OCI-LY7 (cell line): ENCODE results near the gene ATP5F1D. TPM values are rescaled to one million over a fixed set of nuclear protein-coding genes. Genes with fewer than 3 reads are reported as not detected.

Experiments
- BruUV-seq: library from RNA; stranded (reverse); fragments of 400-500 nt; replicated peaks from 2 replicates; lab custom pipeline; 2021; lab: Mats Ljungman, UMichigan
- CTCF ChIA-PET: fragments of 300-600 bp; sonication (Branson Sonifier 250); formaldehyde crosslinking; loops from one replicate; lab custom pipeline; 2022; ENCODE audit warnings: antibody characterized with exemption; ENCODE audit not compliant: unreplicated experiment; lab: Charles Lee
- POLR2A ChIA-PET: fragments of 300-600 bp; sonication (Branson Sonifier 250); formaldehyde crosslinking; loops from one replicate; lab custom pipeline; 2022; ENCODE audit warnings: antibody characterized with exemption; lab: Charles Lee
- DNase-seq: peaks from one replicate; pipeline ENCODE4 v3.0.0-alpha.2; 2015; ENCODE audit warnings: low spot score
- H2AFZ ChIP-seq: fragments of 200-600 bp; sonication (generic), shearing (Covaris generic); 2 replicates; pipeline ENCODE4 v1.6.1; 2014; ENCODE audit warnings: mild to moderate bottlenecking, antibody characterized with exemption, low read length, moderate library complexity
- H3K27ac ChIP-seq: fragments of 200-600 bp; sonication (generic); 2 replicates; pipeline ENCODE4 v1.5.1; 2014; ENCODE audit warnings: mixed run types, low read depth, mild to moderate bottlenecking, moderate library complexity, low read length, inconsistent platforms; ENCODE audit not compliant: poor library complexity, severe bottlenecking
- H3K36me3 ChIP-seq: fragments of 200-600 bp; sonication (generic); 2 replicates; pipeline ENCODE4 v1.6.1; 2014; ENCODE audit warnings: mild to moderate bottlenecking, antibody characterized with exemption, low read length, moderate library complexity, mixed read lengths; ENCODE audit not compliant: insufficient read depth
- H3K4me1 ChIP-seq: fragments of 200-600 bp; sonication (generic); 2 replicates; pipeline ENCODE4 v1.5.1; 2014; ENCODE audit warnings: mild to moderate bottlenecking, low read length; ENCODE audit not compliant: insufficient read depth, poor library complexity, severe bottlenecking
- H3K4me2 ChIP-seq: fragments of 200-600 bp; sonication (generic); 2 replicates; pipeline ENCODE4 v1.6.1; 2014; ENCODE audit warnings: mild to moderate bottlenecking, low read length
- H3K4me3 ChIP-seq: fragments of 200-600 bp; sonication (generic); 2 replicates; pipeline ENCODE4 v1.5.1; 2014; ENCODE audit warnings: mild to moderate bottlenecking, low read depth, low read length; ENCODE audit not compliant: poor library complexity, severe bottlenecking
- H3K79me2 ChIP-seq: fragments of 200-600 bp; sonication (generic); 2 replicates; pipeline ENCODE4 v1.6.1; 2016; ENCODE audit warnings: low read depth, mild to moderate bottlenecking, low read length, moderate library complexity, mixed read lengths; ENCODE audit not compliant: insufficient read depth
- H3K9me2 ChIP-seq: fragments of 200-600 bp; sonication (generic); 2 replicates; pipeline ENCODE4 v1.6.1; 2016; ENCODE audit warnings: mild to moderate bottlenecking, low read length, mixed read lengths; ENCODE audit not compliant: insufficient read depth
- H3K9me3 ChIP-seq: fragments of 200-600 bp; sonication (generic); 2 replicates; pipeline ENCODE4 v1.6.1; 2014; ENCODE audit warnings: mild to moderate bottlenecking, mixed run types, low read length, mixed read lengths
- H4K20me1 ChIP-seq: fragments of 200-600 bp; sonication (generic); 2 replicates; pipeline ENCODE4 v1.6.1; 2014; ENCODE audit warnings: mild to moderate bottlenecking, antibody characterized with exemption, low read length, moderate library complexity, mixed read lengths; ENCODE audit not compliant: insufficient read depth
- EZH2phosphoT487 ChIP-seq: fragments of 200-600 bp; sonication (generic); IDR thresholded peaks from 2 replicates; pipeline ENCODE4 v1.6.1; 2018; ENCODE audit warnings: low read depth, borderline replicate concordance, mild to moderate bottlenecking, mixed run types, antibody characterized with exemption, low read length, moderate library complexity, mixed read lengths
- intact Hi-C: fragments of 100-400 bp; cut with micrococcal nuclease; formaldehyde crosslinking; loops from one replicate; pipeline ENCODE4 v1.10.0; 2022; ENCODE audit not compliant: unreplicated experiment
- total RNA-seq, 2 experiments: library from RNA; depleted of rRNA in 1 of 2; stranded (reverse); fragments of >200 nt in 1 of 2; shearing (Covaris generic) in 1 of 2; gene quantifications; 2 replicates each; pipeline ENCODE4 v1.2.3, GENCODE V29; 2014 to 2022
- TF ChIP-seq, protein P1 (sequence below): fragments of 200-600 bp; sonication (generic); conservative IDR thresholded peaks from 2 replicates; pipeline ENCODE4 v1.5.1; 2014; ENCODE audit warnings: mild to moderate bottlenecking, antibody characterized with exemption, low read length, moderate library complexity, mixed read lengths

ATP5F1D gene
- total RNA-seq, 2 experiments from 2014 or later, result 51.8 to 266 TPM

DNA sequence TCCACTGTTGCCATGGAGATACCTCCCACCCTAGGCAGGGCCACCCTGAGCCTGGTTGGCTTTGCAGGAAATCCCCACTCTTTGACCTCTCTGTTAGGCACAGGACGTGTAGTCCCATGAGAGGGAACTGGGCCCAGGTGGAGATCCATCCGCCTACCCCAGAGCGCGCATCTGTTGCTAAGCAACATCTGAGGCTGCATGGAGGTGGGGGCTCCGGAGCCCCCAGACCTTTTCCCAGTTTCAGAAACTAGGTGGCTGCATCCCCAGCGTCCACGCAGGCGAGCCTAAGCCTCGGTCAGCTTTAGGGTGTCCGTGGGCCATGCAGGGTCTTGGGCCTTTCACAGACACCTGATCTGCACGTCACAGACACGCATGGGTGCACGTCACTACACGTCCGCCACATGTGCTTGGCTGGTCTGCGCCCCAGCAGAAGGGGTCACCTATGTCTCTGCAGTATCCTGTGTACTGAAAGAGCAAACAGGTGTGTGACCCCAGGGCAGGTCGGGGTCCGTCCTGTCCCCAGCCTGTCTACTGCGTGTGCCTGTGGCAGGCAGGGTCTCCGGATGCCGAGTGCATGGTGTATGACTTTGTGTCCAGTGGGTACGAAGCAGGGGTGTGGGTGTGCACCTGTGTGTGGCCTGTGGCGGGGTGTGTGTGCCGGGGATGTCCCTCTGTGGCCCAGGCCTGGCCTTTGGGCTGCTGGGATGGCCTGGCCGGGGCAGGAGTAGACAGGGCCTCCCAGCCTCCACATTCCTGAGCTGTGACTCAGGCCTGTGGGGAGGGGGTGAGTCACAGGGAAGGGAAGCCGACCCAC is 23.5 kb downstream of the ATP5F1D start:
- H3K36me3 ChIP-seq, result peaks cover 10% of the 10 kb centered on the region
- CTCF ChIA-PET, result no interaction called here
- intact Hi-C loops, result loop anchor here (5.0 to 10.0 kb wide), 2 partner anchors 240 to 382 kb away; partner anchors contain the start of genes CNN2, RNU6-2 and TMEM259
- H3K4me3 ChIP-seq, result peak overlapping the region; percentile 82
- H3K27ac ChIP-seq, result peak overlapping the region; percentile 93
- peaks cover 72% of the 10 kb centered on the region for H3K4me1 ChIP-seq
- peaks cover 1% of the 10 kb centered on the region; the same call in 1 of the 2 replicates for H4K20me1 ChIP-seq
- peaks cover 24% of the 10 kb centered on the region for H3K79me2 ChIP-seq
- no peaks in the 10 kb centered on the region for H3K9me3 ChIP-seq
- H2AFZ ChIP-seq, result no peak overlapping the region
- TF ChIP-seq, protein P1, sequence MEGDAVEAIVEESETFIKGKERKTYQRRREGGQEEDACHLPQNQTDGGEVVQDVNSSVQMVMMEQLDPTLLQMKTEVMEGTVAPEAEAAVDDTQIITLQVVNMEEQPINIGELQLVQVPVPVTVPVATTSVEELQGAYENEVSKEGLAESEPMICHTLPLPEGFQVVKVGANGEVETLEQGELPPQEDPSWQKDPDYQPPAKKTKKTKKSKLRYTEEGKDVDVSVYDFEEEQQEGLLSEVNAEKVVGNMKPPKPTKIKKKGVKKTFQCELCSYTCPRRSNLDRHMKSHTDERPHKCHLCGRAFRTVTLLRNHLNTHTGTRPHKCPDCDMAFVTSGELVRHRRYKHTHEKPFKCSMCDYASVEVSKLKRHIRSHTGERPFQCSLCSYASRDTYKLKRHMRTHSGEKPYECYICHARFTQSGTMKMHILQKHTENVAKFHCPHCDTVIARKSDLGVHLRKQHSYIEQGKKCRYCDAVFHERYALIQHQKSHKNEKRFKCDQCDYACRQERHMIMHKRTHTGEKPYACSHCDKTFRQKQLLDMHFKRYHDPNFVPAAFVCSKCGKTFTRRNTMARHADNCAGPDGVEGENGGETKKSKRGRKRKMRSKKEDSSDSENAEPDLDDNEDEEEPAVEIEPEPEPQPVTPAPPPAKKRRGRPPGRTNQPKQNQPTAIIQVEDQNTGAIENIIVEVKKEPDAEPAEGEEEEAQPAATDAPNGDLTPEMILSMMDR, result no peak
- no peak for TF ChIP-seq EZH2phosphoT487
- H3K4me2 ChIP-seq, result peak overlapping the region; percentile 97
- POLR2A ChIA-PET, result no interaction called here
- peak; percentile 91 for DNase-seq
- BruUV-seq, result no TSS peak
- no peaks in the 10 kb centered on the region for H3K9me2 ChIP-seq

DNA sequence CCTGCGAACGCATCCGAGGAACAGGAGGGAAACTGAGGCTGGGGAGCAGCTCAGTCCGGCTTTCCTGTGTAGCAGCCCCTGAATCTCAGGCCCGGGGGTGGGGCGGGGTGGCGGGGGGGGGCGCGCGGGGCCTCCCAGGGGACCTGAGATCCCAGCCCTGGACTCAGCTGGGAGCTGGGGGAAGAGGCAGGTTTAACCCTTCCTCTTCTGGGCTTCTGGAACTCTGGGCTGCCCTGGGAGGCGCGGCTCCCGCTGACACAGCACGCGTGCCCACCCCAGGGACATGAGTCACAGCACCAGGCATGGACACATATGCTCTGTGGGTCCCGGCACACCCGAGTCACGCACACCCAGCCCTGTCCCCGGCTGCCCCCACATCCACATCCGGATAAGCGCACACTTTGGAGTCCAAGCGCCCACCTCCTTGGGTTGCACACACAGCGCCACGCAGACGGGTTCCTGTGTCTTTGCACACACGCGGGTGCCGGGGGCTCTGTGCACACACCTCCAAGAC is 24.1 kb downstream of the ATP5F1D start:
- H3K9me2 ChIP-seq, result no peaks in the 10 kb centered on the region
- peak overlapping the region; percentile 97 for H3K4me2 ChIP-seq
- peaks cover 69% of the 10 kb centered on the region for H3K4me1 ChIP-seq
- peaks cover 30% of the 10 kb centered on the region for H3K79me2 ChIP-seq
- no peak overlapping the region for H2AFZ ChIP-seq
- TF ChIP-seq, protein P1, result no peak
- TF ChIP-seq EZH2phosphoT487, result no peak
- DNase-seq, result no peak
- intact Hi-C loops, result loop anchor here (1.0 to 10.0 kb wide), 3 partner anchors 16 to 382 kb away; partner anchors contain the start of genes CNN2, RNU6-2 and TMEM259
- POLR2A ChIA-PET, result interaction anchor here (1.4 kb wide), 1 partner anchor 9 kb away, joined by 3 read pairs; the partner anchor contains the start of gene FAM174C
- BruUV-seq, result no TSS peak
- peaks cover 3% of the 10 kb centered on the region; the same call in 1 of the 2 replicates for H4K20me1 ChIP-seq
- CTCF ChIA-PET, result interaction anchor here (1.7 kb wide), 1 partner anchor 21 kb away, joined by 24 read pairs; no protein-coding TSS in a partner anchor
- peak overlapping the region; percentile 82 for H3K4me3 ChIP-seq
- peak overlapping the region; percentile 93 for H3K27ac ChIP-seq
- peaks cover 17% of the 10 kb centered on the region for H3K36me3 ChIP-seq
- no peaks in the 10 kb centered on the region for H3K9me3 ChIP-seq
